ENCODE results near the gene RIN3.

Gene RIN3

DNA sequence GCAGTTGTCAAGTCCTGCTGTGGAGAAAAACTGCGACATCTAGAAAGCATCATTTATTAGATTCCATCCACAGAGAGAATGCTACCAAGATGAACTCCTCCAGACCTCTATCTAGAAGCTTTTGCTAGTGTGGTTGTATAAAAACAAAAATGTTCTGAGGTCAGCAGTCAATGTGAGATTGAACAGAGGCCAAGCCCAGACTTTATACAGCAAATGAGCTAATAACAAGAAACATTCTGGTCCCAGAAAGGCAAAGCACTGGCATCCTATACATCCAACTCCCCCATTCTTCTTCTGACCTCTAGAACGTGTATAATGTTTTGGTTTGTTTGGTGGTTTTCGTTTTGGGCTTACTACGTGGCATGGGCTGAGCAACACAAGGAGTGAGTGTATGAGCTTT, 26.7 kb upstream of the RIN3 start:
- DNase-seq, result no peak

DNA sequence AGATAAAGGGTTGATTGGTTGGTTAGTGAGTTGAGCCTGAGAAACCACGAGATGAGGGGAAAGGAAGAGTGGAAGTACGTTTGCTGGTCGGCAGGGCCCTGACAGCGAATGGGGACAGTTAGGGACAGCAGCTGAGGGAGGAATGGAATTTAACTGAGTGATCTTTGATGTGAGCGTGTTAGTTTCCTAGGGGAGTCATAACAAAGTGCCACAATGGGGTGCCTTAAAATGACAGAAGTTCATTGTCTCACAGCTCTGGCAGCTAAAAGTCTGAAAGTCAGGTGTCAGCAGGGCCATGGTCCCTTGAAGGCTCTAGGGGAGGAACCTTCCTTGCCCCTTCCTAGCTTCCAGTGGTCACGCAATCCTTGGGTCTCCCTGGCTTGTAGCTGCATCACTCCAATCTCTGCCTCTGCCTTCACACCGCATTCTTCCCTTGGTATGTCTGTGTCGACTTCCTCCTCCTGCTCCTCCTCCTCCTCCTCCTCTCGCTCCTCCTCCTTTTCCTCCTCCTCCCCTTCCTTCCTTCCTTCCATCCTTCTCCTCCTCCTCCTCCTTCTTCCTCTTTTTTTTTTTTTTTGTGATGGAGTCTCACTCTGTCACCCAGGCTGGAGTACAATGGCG, 26.0 kb upstream of the RIN3 start:
- DNase-seq, result no peak

DNA sequence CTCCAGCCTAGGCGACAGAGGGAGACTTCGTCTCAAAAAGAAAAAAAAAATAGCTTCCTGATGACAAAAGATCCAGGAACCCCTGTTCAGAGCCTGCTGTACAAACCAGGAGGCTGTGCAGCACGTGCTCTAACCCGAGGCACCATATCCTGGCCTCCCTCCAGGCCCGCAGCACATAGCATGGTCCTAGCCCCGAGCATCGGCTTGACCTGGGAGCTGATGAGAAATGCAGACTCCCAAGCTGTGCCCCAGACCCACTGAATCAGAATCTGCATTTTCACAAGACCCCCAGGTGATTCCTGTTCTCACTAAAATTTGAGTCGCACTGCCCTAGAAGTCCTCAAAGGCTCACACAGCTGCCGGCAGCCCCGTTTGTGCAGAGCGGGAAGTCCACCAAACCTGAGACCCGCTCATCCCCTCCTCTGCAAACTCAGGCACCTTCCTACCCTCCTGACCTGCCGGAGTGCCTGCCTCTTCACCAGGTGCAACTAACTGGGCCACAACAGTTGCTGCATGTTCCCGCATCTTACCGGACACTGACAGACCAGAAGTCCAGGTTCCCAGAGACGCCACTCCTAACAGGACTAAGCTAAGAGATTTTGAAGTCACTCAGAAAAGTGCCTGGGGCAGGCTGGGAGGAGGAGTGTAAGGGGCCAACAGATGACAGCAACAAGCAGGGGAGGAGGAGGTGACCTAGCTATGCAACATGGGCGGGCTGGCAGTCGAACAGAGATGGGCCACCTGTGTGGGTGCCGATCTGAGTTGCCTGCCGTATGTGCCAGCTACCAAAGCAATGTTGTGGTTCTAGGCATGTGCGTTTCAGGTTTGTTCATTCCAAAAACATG, 24.0 kb upstream of the RIN3 start:
- no peak for DNase-seq

DNA sequence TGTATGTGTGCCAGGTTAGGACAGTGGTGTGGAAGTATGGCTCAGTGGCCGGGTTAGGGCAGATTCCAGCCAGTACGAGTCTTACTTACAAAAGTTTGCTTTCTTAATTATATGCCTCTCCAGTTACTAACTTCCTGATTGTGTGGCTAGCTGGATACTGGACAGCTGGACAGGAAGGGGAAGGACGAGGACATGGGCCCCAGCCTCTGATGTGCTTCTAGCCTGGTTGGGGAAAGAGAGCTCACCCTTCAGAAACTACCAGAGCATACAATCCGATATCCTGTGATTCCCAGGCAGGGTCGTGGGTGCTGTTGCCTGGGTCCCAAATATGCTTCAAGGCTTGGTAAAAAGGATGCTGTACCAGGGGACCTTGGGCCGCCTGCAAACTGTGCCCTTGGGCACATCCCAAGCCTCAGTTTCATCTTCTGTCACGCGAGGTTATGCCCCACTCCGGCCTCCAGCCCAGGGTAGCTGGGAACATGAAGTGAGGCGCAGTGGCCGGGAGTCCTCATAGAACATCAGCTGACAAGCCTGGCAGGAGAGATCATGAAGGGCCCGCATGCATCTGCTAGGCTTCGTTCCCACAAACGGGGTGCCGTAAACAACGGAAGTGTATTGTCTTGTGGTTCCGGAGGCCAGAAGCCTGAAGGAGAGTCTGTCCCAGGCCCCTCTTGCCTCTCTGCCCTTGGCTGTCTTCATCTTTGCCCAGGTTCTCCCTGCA, 23.2 kb upstream of the RIN3 start:
- no peak for DNase-seq

DNA sequence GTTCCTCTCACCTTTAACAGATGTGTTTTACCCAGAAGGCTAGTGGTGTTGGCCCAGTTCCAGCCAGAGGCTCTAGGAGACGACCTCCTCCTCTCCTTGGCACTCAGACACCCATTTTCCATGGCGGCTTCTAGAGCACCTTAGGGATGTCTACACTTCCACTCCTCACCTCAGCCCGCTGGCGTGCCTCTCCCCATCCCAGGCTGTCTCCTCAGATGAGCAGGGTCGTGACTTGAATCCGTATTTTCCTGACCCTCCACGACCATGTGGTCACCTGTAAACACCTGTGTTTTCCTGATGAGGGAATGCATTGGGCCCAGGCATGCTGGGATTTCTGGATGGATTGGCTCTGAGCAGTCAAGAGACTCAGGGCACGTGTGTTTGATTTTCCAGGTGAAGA, 21.8 kb upstream of the RIN3 start:
- no peak for DNase-seq

DNA sequence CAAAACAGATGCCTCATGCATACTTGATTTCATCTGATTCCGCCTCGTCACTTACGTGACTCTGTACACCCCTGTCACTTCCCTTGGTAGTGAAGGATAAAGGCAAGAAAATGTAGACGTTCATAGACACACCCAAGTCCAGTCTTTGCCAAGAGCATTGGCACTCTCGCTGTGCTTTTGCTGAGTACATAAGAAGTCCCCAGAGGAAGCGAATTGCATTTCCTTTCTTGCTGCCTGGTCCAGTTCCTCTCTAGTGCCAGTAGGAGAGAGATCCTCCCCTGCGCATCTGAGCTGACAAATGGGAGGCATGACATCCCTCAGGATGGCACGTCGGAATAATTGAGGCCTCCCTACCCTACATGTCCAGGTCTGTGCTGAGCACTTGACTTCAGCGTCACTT, 21.3 kb upstream of the RIN3 start:
- DNase-seq, result no peak

DNA sequence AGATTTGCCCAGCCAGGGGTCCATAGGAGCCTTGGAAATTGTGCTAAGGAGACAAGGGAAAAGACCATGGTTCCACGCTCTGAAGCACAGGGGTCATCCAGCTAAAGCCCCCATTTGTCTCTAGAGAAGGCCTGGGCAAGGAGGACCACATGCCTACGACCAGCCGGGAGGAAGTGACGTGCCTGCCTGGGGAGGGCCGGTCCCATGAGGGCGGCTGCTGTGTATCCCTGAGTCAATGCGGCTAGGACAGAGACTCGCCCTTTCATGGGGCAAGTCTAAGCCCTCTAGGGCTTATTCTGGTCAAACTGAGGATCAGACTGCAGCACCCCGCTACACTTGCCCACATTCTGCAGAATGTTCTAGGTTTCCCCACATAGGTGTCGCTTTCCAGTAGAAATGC, 20.6 kb upstream of the RIN3 start:
- no peak for DNase-seq

DNA sequence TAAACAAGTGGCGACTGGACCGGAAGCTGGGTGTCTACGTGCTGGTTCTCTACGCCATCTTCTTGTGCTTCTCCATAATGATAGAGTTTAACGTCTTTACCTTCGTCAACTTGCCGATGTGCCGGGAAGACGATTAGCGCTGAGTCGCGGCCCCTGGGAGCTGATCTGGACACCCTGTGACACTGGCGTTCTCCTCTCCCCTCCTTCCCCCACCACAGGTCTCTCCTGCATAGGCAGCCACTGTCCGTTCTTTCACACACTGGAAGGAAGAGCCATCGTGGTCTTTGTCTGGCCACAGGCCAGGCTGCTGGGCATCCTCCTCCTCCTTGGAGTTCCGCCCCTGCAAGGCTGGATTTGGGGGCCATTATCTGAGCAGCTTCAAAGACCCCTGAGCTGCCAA, 20.1 kb upstream of the RIN3 start:
- DNase-seq, result no peak

DNA sequence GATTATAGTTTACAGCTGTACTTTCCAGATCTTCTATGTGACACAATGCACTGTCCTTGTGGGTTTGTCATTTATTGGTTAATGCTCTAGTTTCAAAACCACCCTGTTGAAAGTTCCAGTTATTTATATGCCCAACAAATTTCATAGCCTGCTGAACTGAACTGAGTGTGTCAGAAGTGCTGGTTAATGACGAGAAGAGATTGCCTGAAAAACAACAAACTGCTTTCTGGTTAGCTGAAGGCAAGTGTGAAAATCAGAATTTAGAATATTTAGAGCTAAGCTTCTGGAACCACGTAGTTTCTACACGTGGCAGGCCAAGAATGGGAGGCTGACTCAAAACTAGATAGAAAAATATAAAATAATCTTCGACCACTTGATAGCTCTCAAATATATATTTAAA, 19.1 kb upstream of the RIN3 start:
- no peak for DNase-seq

DNA sequence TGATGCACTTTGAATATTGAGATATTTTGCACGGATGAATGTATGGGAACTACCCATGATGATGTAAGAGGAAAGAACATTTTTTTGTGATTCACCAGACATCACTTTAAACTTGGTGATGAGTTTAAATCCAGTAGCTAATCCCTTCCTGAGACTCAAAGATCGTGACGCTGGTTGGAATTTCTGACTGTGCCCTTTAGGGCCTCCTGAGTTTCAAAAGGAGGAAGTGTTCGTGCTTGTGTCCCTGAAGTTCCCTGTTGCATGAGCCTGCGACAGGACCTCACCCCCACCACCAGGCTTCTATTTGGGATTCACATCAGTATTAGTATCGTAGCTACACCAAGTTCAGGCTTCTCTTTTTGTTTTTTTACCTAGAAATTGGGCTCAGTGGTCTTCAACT, 18.6 kb upstream of the RIN3 start:
- DNase-seq, result no peak

DNA sequence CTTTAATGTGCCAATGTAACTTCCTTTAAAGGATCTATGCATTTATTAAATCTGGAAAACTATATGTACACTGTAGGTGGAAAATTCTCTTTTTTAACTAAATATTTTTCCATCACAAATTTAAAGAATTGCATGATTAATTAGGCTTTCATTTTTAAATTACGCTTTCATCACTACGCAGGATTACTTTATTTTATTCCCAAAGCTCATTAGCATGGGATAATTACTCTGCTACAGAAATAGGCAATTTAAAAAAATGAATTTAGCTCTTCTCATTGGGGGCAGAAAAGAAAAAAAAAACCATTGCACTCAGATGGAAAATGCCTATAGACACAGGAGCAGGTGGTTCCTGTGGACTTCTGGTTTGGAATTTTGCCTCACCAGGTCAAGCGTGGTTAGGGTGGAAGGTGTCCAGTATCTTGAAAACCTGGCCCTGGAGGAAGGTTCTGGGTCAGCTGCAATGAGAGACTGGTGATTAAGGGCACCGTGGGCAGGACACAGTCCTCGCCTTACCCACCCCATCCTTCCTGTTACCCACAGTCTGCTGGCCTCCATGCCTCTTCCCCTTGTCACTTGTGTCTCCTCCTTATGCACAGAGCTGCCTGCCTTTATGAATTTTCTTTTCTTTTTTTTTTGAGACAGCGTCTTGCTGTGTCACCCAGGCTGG, 17.3 kb upstream of the RIN3 start:
- no peak for DNase-seq

DNA sequence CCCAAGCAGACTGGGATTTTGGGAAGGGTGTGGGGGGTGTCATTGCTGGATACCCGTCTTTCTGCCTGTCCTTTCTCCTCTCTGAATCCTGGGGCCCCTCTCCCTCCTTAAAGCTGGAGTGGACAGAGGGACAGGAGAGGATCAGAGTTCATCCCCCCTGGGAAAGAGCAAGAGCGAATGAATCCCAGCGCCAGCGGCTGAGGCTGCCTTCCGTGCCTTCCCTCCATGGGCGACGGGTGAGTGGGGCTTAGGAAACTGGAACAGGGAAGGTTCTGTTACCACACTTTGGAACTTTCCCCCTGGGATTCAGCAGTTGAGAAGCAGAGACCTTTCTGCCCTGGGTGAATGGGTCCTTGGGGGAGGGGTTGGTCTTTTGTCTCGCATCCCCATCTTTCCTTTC, 16.2 kb upstream of the RIN3 start:
- DNase-seq, result no peak

DNA sequence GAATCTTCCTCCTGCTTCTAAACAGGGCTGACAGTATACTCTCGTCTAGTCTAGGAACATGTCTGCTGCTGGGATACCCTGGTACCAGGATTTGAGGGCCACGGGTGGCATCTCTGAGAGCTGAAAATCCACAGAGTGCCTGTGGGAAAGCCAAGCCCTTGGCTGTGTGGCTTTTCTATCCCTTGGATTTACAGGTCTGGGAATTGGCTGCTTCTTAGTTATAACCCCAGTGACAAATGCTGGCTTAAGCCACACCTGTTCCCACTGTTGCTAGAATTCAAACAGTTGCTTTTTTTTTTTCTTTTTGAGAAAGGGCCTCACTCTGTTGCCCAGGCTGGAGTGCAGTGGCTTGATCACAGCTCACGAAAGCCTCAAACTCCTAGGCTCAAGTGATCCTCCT, 14.3 kb upstream of the RIN3 start:
- no peak for DNase-seq

DNA sequence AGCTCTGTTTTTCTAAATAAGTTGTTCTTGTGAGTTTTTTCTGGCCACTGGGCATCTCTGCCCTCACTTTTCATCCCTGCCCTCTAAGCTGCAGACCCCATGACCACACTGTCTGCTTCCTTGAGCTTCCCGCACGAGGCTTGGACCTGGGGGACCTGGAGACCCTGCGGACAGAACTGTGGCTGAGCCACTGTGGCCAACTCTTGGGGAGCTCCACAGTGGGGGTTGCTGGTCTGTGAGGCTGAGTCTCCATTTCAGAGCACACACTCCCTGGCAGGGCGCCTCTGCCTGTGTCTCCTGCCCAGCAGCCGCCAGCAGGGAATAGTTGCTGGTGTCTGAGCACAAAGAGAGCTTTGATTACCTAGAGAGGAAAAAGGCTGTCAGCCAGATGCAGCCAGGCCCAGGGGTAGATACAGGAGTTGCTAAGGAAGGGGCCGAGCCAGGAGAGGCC, 13.1 kb upstream of the RIN3 start:
- DNase-seq, result peak; percentile 21

DNA sequence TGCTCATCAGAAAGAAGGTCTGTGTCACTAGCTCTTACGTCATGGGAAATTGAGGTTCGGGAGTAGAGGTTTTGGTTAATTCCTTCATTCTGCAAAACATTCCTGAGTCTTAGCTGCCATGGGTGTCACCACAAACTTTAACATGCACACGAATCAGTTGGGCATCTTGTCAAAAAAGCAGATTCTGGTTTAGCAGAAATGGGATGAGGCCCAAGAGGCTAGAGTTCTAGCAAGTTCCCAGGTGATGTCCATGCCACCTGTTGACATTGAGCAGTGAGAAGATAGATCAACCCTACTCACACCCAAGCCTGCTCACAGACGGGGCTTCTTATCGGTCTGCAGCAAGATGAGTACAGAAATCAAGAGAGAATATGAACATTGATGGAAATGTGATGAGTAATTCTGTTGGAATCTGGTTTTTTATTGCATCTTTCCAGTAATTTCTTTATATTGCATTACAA, 11.7 kb upstream of the RIN3 start:
- DNase-seq, result no peak

DNA sequence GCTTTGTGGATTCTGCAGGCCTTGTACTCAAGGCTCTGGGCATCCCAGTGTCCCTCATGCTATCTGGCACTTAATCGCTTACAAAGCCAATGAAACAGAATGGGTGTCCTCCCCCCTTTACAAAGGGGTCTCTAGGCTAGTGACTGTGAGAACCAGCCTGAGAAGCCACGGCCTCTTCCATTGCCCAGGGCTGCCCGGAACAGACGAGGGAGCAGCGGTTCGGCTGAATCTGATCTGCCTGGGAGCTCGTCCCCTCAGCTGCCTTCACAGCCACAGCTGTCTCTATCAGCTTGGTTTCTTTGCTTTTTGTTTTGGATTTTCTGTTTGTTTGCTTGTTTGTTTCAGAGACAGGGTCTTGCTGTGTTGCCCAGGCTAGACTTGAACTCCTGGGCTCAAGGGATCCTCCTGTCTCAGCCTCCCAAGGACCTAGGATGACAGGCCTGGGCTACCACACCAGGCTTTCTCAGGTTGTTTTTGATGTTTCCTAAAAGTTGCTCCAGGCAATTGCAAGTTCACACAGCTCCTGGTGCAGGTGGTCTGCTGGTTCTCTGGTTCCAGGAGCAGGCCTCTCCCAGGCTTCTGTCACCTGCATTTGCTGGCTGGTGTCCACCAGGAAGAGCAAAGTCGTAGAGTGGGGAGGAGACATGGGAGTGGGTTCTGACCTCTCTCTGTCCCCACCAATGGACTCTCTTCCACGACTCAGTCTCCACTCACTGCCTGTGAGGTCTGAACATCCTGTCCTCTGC, 10.9 kb upstream of the RIN3 start:
- DNase-seq, result no peak

DNA sequence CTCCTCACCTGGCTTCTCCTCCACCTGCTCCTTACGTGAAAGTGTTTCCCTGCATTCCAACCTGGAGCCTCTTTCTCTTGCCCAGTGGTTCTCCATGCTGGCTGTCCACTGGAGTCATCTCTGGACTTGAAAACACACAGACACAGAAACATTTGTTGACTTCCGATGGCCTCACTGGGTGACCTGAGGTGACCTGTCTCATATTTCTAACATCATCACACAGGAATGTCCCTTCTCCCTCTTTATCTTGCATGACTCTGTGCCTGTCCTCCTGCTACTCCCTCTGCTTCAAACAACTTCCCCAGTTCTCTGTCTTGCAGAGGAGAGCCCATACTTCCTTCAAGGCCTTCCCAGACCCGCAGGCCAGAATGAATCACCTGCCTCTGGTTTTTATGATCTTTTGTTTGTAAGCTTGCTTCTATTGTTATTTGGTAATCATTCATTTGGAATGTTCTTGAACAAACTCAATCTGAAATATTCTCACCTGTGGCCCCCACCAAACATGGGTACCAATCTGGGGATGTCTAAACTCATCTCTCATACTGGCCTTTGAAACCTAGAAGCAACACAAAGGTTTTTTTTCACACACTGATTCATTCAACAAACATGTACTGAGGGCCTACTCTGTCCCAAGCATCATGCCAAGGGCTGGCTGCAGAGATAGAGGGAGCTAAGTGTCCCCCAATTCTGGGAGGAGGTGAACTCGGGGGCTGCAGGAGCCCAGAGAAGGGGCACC, 9.7 kb upstream of the RIN3 start:
- no peak for DNase-seq

DNA sequence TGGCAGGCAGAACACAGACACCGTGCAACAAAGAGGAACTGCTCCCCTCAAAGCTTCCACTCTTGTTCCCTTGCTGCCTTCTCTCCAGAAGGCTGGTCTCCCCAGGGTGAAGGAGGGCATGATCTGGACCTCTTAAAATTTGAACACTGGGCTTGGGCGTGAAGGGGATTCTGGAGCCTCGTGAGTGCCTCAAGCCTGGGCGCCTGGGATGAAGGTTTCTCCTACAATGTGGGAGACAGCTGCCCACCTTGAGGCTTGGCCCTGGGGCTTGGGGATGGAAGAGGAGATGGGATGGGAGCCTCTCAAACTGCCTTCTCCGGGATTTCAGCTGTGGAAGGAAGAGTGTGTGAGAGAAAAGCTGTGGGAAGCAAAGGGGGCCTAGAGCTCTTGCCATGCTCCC, 7.8 kb upstream of the RIN3 start:
- DNase-seq, result no peak

DNA sequence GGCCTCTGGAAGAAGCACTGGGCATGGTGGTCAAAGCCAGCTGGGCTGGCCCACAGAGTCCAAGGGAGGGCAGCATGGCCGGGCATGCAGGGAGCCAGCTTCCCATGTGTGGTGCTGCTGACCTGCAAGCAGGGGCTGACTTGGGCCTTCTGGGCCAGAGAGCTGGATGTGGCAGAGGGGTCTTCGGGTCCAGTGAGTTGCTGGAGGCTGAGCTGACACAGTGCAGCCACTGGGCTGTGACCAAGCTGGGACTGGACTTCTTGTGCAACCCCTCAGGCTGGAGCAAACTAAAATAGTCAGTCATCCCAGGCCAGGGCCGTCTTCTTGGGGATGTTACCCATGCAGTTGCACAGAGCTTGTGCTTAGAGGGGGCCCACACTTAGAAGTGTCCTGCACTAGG, 7.3 kb upstream of the RIN3 start:
- DNase-seq, result no peak

DNA sequence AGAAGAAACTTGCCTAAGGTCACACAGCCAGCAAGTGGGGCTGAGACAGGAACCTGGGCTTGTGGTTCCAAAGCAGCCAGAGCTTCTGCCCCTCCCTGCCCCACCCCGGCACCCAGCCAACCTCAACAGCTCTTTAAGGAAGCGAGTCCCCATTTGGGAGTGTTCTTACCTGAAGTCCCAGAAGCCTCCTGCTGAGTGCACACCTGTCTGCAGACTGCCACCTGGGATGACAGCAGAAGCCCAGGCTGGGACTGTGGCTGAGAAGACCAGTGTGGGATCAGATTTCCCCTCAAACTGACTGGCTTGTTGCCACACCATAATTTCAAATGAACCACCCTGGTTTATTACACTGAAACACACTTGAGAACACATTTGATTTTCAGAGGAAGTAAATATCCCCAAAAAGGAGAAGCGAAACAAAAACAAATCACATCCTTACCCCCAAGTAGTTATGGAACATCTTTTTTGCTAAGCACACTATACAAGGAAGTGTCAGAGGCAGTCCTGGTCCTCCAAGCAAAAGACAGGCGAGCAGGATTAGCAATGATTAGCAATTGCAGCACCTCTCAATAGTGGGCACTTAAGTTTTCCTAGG, 6.3 kb upstream of the RIN3 start:
- peak; percentile 95 for DNase-seq

DNA sequence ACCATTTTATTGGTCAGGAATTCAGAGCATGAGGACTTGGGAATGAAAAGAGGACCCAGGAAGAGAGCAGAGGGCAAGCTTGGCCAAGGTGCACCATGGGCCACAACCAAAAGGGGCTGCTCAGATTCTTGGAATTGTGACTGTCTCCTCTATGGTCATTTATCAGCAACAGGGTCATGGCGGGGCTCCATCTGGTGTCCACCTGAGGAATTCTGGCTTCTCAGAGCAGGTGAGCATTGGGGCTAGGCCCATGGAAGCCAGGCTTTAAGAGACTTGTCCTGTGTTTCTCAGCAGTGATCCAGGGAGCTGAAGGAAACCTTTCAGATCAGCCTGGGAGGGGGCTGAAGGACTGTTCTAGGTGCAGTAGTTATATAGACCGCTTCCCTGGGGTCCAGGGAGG, 2.6 kb upstream of the RIN3 start:
- no peak for DNase-seq
